NCI-H2196 treated with DMSO at 0.1 percent for 48 hours (cell line): ENCODE data around the gene KCTD14.

Experiments
- DNase-seq: peaks from one replicate; lab custom pipeline; 2025; ENCODE audit not compliant: unreplicated experiment; lab: John Stamatoyannopoulos, UW

KCTD14 gene

DNA sequence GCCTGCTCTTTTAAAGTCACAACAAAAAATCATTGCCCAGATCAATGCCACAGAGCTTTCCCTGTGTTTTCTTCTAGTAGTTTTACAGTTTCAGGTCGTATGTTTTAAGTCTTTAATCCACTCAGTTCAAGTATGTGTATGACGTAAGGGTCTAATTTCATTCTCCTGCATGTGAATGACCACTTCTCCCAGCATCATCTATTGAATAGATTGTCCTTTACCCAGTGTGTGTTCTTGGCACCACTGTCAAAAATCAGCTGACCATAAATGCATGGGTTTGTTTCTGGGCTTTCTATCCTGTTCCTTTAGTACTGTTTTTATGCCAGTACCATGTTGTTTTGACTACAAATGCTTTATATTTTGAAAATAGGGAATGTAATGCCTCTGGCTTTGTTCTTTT is 56.7 kb downstream of the KCTD14 start:
- DNase-seq = no peak
